COLO668 (cell line): ENCODE measurements around the gene FUNDC2.
A peak's percentile ranks its signal among the peaks of the same experiment; 100 is the strongest.

Source experiments
- DNase-seq: peaks from one replicate; lab custom pipeline; 2025; ENCODE audit not compliant: unreplicated experiment; lab: John Stamatoyannopoulos, UW

The FUNDC2 gene

GRCh38 chrX:155069414-155069813 is 42.8 kb downstream of the FUNDC2 start:
- no peak for DNase-seq

- DNase-seq: peak; percentile 12
Observed at GRCh38 chrX:155070038-155070437, 43.4 kb downstream of the FUNDC2 start.

GRCh38 chrX:155070663-155070974 is 44.0 kb downstream of the FUNDC2 start:
- peak; percentile 76 for DNase-seq

GRCh38 chrX:155070975-155071693 is 44.5 kb downstream of the FUNDC2 start, which contains the start of the genes BRCC3, CMC4 and MTCP1:
Gene BRCC3, plus strand, starts transcription at chrX:155071508. Its CDS starts 20 bp downstream, at chrX:155071528.
Gene CMC4, minus strand, starts transcription at chrX:155071136. Its CDS starts 7,113 bp downstream, at chrX:155064023.
Gene MTCP1, minus strand, starts transcription at chrX:155071136. Its CDS starts 5,126 bp downstream, at chrX:155066010.
- DNase-seq: peak; percentile 99

GRCh38 chrX:155071694-155072280 is 45.1 kb downstream of the FUNDC2 start:
- no peak for DNase-seq

GRCh38 chrX:155086202-155086840 is 59.7 kb downstream of the FUNDC2 start:
- DNase-seq: peak; percentile 52

- no peak for DNase-seq
Observed at GRCh38 chrX:155086961-155087735, 60.5 kb downstream of the FUNDC2 start.

GRCh38 chrX:155094468-155095061 is 67.9 kb downstream of the FUNDC2 start:
- DNase-seq: peak; percentile 22

GRCh38 chrX:155105919-155106318 is 79.3 kb downstream of the FUNDC2 start:
- DNase-seq: no peak

- no peak for DNase-seq
Observed at GRCh38 chrX:155108427-155108826, 81.8 kb downstream of the FUNDC2 start.
